GM10248 (cell line): ENCODE measurements around the gene AGRN.
"Not testable (repeated sequence)": the region's sequence is repeated elsewhere in the genome, so short reads cannot be mapped to it uniquely, and the experiment has no call there.

ENCODE experiments used
- CTCF ChIA-PET: fragments of 300-600 bp; sonication (Branson Sonifier 250); formaldehyde crosslinking; extraction: SDS; loops from one replicate; lab custom pipeline; 2021; ENCODE audit warnings: antibody characterized with exemption; lab: Yijun Ruan, JAX
- POLR2A ChIA-PET: fragments of 350-650 bp; sonication (Branson Sonifier 250); formaldehyde crosslinking; extraction: SDS; loops from one replicate; lab custom pipeline; 2020; ENCODE audit warnings: antibody characterized with exemption; lab: Yijun Ruan, JAX
- DNase-seq: peaks from one replicate; pipeline ENCODE4 v3.0.0; 2012; ENCODE audit errors: extremely low spot score
- TF ChIP-seq, protein P1 (sequence below): IDR thresholded peaks from 2 replicates; pipeline ENCODE4 v1.5.1; 2012; ENCODE audit warnings: mild to moderate bottlenecking, low read depth; ENCODE audit errors: extremely low read depth, missing control alignments, control extremely low read depth

AGRN gene

DNA sequence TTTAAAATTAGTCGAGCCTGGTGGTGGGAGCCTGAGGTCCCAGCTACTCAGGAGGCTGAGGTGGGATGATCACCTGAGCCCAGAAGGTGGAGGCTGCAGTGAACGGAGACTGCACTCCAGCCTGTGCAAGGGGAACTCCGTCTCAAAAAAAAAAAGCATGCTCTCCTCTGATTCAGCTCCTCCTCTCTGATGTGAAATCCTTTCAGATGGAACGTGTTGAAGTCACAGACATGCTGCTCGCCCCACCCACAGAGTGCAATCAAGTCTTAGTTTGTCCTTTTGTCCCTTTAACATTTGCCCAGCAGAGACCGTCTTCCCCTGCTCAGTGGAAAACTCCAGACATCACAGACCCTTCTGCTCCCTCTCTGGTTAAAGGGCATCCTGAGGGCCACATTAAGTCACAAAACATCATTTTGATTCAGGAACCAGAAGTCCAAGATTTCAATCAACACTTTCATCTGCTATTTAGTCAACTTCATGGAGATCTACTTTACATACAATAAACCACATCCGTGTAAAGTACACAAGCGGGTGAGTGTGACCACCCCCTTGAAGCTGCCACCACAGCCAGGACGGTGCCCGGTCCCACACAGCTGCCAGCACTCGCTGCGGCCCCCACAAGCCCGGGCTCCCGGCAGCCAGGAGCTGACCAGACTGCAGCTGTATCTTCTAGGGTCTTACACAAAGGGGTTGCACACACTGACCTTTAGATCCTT lies 73.1 kb downstream of the AGRN start:
- POLR2A ChIA-PET: no interaction called here
- CTCF ChIA-PET: interaction anchor here (1.0 to 1.6 kb wide), 3 partner anchors 11 to 29 kb away, joined by 3 to 5 read pairs (median 3); no protein-coding TSS in a partner anchor
- no peak for DNase-seq
- TF ChIP-seq, protein P1, sequence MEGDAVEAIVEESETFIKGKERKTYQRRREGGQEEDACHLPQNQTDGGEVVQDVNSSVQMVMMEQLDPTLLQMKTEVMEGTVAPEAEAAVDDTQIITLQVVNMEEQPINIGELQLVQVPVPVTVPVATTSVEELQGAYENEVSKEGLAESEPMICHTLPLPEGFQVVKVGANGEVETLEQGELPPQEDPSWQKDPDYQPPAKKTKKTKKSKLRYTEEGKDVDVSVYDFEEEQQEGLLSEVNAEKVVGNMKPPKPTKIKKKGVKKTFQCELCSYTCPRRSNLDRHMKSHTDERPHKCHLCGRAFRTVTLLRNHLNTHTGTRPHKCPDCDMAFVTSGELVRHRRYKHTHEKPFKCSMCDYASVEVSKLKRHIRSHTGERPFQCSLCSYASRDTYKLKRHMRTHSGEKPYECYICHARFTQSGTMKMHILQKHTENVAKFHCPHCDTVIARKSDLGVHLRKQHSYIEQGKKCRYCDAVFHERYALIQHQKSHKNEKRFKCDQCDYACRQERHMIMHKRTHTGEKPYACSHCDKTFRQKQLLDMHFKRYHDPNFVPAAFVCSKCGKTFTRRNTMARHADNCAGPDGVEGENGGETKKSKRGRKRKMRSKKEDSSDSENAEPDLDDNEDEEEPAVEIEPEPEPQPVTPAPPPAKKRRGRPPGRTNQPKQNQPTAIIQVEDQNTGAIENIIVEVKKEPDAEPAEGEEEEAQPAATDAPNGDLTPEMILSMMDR: no peak

DNA sequence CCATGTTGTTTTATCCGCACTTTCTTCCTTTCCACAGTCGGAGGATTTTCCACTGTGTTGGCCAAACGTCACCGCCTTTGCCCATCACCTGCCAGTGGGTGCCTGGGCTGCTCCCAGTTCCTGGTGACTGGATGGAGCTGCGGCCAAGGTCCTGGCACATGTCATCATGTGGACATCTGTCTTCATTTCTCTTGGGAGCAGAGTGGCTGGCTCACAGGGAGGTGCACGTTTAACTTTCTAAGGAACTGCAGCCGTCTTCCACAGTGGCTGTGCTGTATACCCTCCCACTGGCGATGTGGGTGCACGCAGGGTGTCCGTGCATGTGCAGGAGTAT lies 73.7 kb downstream of the AGRN start:
- CTCF ChIA-PET: no interaction called here
- POLR2A ChIA-PET: no interaction called here
- no peak for DNase-seq
- TF ChIP-seq, protein P1: no peak

DNA sequence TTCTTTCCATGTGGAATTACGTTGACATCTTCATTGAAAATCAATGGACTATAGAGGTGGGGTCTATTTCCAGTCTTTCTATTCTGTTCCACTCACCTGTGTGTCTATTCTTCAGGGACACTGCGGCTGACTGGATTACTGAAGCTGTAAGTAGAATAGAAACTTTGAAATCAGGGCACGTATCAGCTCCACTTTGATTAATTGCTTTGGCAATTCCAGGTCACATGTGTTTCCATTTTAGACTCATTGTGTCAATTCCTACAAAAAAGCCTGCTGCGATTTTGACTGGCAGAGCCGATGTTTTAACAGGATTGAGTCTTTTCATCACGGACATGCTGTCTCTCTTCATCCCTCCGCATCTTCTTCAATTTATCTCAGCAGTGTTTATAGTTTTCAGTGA lies 75.1 kb downstream of the AGRN start:
- ChIA-PET POLR2A (no interaction called here), CTCF (interaction anchor here (1.6 kb wide), 1 partner anchor 26 kb away, joined by 3 read pairs; no protein-coding TSS in a partner anchor)
- DNase-seq: no peak
- TF ChIP-seq, protein P1: no peak

DNA sequence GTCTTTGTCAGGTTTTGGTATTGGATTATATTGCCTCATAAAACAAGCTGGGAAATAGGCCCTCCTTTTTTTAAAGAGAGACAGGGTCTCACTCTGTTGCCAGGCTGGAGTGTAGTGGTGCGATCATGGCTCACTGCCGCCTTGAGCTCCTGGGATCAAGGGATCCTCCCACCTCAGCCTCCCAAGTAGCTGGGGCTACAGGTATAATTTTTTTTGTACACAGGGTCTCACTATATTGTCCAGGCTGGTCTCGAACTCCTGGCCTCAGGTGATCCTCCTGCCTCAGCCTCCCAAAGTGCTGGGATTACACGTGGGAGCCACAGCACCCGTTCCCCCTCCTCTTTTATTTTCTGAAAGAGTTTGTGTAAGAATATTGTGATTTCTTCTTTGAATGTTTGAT lies 76.2 kb downstream of the AGRN start:
- DNase-seq, POLR2A ChIA-PET, CTCF ChIA-PET: not testable (repeated sequence)

DNA sequence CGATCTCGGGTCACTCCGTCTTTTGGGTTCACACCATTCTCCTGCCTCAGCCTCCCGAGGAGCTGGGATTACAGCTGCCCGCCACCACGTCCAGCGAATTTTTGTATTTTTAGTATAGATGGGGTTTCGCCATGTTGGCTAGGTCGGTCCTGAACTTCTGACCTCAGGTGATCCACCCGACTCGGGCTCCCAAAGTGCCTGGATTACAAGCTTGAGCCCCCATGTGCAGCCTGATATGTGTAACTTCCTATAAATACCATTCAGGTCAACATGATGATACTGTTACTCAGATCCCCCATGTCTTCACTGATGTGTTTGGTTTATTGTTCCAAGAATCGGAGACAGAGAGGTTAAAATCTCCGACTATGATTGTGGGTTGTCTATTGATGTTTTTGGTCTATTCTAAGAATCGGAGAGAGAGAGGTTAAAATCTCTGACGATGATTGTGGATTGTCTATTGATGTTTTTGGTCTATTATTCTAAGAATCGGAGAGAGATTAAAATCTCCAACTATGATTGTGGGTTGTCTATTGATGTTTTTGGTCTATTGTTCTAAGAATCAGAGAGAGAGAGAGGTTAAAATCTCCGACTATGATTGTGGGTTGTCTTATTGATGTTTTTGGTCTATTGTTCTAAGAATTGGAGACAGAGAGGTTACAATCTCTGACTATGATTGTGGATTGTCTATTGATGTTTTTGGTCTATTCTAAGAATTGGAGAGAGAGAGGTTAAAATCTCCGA lies 78.9 kb downstream of the AGRN start:
- ChIA-PET POLR2A (no interaction called here), CTCF (interaction anchor here (1.0 kb wide), 1 partner anchor 14 kb away, joined by 3 read pairs; no protein-coding TSS in a partner anchor)
- DNase-seq: no peak
- TF ChIP-seq, protein P1: no peak

DNA sequence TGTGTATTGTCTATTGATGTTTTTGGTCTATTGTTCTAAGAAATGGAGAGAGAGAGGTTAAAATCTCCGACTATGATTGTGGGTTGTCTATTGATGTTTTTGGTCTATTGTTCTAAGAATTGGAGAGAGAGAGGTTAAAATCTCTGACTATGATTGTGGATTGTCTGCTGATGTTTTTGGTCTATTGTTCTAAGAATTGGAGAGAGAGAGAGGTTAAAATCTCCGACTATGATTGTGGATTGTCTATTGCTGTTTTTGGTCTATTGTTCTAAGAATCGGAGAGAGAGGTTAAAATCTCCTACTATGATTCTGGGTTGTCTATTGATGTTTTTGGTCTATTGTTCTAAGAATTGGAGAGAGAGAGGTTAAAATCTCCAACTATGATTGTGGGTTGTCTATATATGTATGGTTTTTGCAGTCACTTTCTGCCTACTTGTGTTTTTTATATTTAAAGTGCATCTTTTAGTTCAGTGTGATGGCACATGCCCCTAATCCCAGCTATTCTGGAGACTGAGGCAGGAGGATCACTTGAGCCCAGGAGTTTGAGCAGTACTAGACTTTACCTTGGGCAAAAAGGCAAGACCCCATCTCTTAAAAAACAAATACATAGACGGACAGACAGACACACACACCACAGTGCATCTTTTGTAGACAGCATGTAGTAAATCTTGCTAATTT lies 79.7 kb downstream of the AGRN start:
- DNase-seq: no peak
- CTCF ChIA-PET: interaction anchor here (1.7 kb wide), 1 partner anchor 17 kb away, joined by 4 read pairs; no protein-coding TSS in a partner anchor

More for the DNA sequence above, 79.7 kb downstream of the AGRN start:
- POLR2A ChIA-PET: no interaction called here
- TF ChIP-seq, protein P1: no peak
